Tongue (tissue), 2 donors: ENCODE measurements around the gene TLR3. TPM values are rescaled to one million over a fixed set of nuclear protein-coding genes. Genes with fewer than 3 reads are reported as not detected.
"Not testable (repeated sequence)": the region's sequence is repeated elsewhere in the genome, so short reads cannot be mapped to it uniquely, and the experiment has no call there.

Experiments used
- DNase-seq: peaks from one replicate; pipeline ENCODE4 v3.0.0-alpha.2; 2015
- total RNA-seq: library from RNA; depleted of rRNA; stranded (reverse); fragments of >200 nt; gene quantifications from one replicate; pipeline ENCODE4 v1.2.3, GENCODE V29; 2014

The TLR3 gene
- total RNA-seq, 1 donor from 2014 or later, result 3.7 TPM

- not testable (repeated sequence) for DNase-seq
These were observed 21.5 kb upstream of the TLR3 start for GRCh38 chr4:186047501-186047900.

GRCh38 chr4:186050135-186050534 lies 18.8 kb upstream of the TLR3 start:
- DNase-seq, result not testable (repeated sequence)

- DNase-seq, result no peak
These were observed 17.9 kb upstream of the TLR3 start for GRCh38 chr4:186051096-186051495.

- no peak for DNase-seq
These were observed 10.5 kb upstream of the TLR3 start for GRCh38 chr4:186058253-186058979.

- no peak for DNase-seq
These were observed 10.0 kb upstream of the TLR3 start for GRCh38 chr4:186058980-186059316.

- DNase-seq, result no peak
These were observed 7.0 kb upstream of the TLR3 start for GRCh38 chr4:186061921-186062320.

GRCh38 chr4:186067757-186068385 lies 1.1 kb upstream of the TLR3 start:
- DNase-seq, result peak; percentile 80

- no peak for DNase-seq
These were observed 773 bp downstream of the TLR3 start for GRCh38 chr4:186069729-186070128.

- no peak for DNase-seq
These were observed 3.6 kb downstream of the TLR3 start for GRCh38 chr4:186072516-186072915.

- DNase-seq, result no peak
These were observed 5.2 kb downstream of the TLR3 start for GRCh38 chr4:186074189-186074588.

GRCh38 chr4:186078981-186079638 lies 10.2 kb downstream of the TLR3 start:
- no peak for DNase-seq

- DNase-seq, result no peak
These were observed 10.7 kb downstream of the TLR3 start for GRCh38 chr4:186079694-186080093.

GRCh38 chr4:186081202-186081807 lies 12.3 kb downstream of the TLR3 start:
- peak; percentile 9 for DNase-seq

- peak; percentile 51 for DNase-seq
These were observed 13.3 kb downstream of the TLR3 start for GRCh38 chr4:186082221-186082620.

- DNase-seq, result no peak
These were observed 19.6 kb downstream of the TLR3 start for GRCh38 chr4:186088523-186088922.

- no peak for DNase-seq
These were observed 23.3 kb downstream of the TLR3 start for GRCh38 chr4:186092296-186092695.

- DNase-seq, result no peak
These were observed 26.4 kb downstream of the TLR3 start for GRCh38 chr4:186095406-186095805.

- DNase-seq, result peak; percentile 14
These were observed 27.8 kb downstream of the TLR3 start for GRCh38 chr4:186096681-186097165.

- DNase-seq, result no peak
These were observed 28.4 kb downstream of the TLR3 start for GRCh38 chr4:186097386-186097785.

- DNase-seq, result no peak
These were observed 34.0 kb downstream of the TLR3 start for GRCh38 chr4:186102931-186103330.

GRCh38 chr4:186104114-186104889 lies 35.3 kb downstream of the TLR3 start, which contains the start of gene FAM149A:
FAM149A (plus strand) TSS chr4:186104704.
- peak; percentile 52 for DNase-seq
